ENCODE measurements around the gene TRPV5.

DNA sequence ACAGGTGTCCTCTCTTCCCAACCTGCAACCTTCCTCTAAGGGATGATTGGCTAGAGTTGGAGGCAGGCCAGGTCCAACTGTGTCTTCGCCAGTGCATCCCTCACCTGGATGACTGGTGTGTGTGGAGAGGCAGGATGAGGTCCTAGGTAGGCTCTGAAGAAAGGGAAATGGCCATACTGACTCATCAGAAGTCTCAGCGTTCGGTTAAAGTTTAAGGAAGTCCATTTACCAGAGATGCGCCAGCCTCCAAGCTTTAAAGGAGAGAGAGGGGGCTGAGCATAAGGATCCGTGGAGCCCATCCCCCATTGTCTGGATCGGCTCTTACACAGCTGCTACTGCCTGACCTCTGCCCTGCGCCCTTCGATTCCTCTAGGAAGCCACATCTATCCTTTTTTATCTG is 24.2 kb upstream of the TRPV5 start:
- TF ChIP-seq, protein P1, sequence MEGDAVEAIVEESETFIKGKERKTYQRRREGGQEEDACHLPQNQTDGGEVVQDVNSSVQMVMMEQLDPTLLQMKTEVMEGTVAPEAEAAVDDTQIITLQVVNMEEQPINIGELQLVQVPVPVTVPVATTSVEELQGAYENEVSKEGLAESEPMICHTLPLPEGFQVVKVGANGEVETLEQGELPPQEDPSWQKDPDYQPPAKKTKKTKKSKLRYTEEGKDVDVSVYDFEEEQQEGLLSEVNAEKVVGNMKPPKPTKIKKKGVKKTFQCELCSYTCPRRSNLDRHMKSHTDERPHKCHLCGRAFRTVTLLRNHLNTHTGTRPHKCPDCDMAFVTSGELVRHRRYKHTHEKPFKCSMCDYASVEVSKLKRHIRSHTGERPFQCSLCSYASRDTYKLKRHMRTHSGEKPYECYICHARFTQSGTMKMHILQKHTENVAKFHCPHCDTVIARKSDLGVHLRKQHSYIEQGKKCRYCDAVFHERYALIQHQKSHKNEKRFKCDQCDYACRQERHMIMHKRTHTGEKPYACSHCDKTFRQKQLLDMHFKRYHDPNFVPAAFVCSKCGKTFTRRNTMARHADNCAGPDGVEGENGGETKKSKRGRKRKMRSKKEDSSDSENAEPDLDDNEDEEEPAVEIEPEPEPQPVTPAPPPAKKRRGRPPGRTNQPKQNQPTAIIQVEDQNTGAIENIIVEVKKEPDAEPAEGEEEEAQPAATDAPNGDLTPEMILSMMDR (IDR thresholded peaks at IDR 0.05): no peak
- TF ChIP-seq POLR2A (IDR thresholded peaks at IDR 0.05) (no peak), EP300 (IDR thresholded peaks at IDR 0.05) (no peak)
